MM.1S (cell line): ENCODE measurements around the gene ARMH2.
"Not testable (repeated sequence)": the region's sequence is repeated elsewhere in the genome, so short reads cannot be mapped to it uniquely, and the experiment has no call there.

Experiments
- DNase-seq: peaks from one replicate; pipeline ENCODE4 v3.0.0-alpha.2; 2015
- H2AFZ ChIP-seq: fragments of 300-600 bp; sonication (generic); 2 replicates; pipeline ENCODE4 v1.6.0; 2016; ENCODE audit warnings: antibody characterized with exemption, low read length
- H3F3A ChIP-seq: fragments of 300-600 bp; sonication (generic); 2 replicates; pipeline ENCODE4 v1.6.1; 2016; ENCODE audit warnings: mild to moderate bottlenecking, antibody characterized with exemption, low read length, moderate library complexity, mixed read lengths; ENCODE audit not compliant: insufficient read depth
- H3K27ac ChIP-seq: fragments of 300-600 bp; sonication (generic); 2 replicates; pipeline ENCODE4 v1.5.1; 2016; ENCODE audit warnings: mild to moderate bottlenecking, low read length
- H3K27me3 ChIP-seq: fragments of 300-600 bp; sonication (generic); replicated peaks from 2 replicates; pipeline ENCODE4 v1.6.0; 2016; ENCODE audit warnings: low read length; ENCODE audit not compliant: insufficient read depth
- H3K36me3 ChIP-seq: fragments of 300-600 bp; sonication (generic); replicated peaks from 2 replicates; pipeline ENCODE4 v1.6.1; 2016; ENCODE audit warnings: mild to moderate bottlenecking, low read length, mixed read lengths; ENCODE audit not compliant: insufficient read depth
- H3K4me1 ChIP-seq: fragments of 300-600 bp; sonication (generic); 2 replicates; pipeline ENCODE4 v1.6.1; 2016; ENCODE audit warnings: low read length, mixed read lengths
- H3K4me2 ChIP-seq: fragments of 300-600 bp; sonication (generic); 2 replicates; pipeline ENCODE4 v1.6.0; 2016; ENCODE audit warnings: low read depth, low read length
- H3K4me3 ChIP-seq: fragments of 300-600 bp; sonication (generic); 2 replicates; pipeline ENCODE4 v1.5.1; 2016; ENCODE audit warnings: low read length, mixed read lengths
- H3K79me2 ChIP-seq: fragments of 300-600 bp; sonication (generic); 2 replicates; pipeline ENCODE4 v1.6.1; 2016; ENCODE audit warnings: mixed run types, low read length, mixed read lengths
- H3K9ac ChIP-seq: fragments of 300-600 bp; sonication (generic); 2 replicates; pipeline ENCODE4 v1.6.1; 2016; ENCODE audit warnings: low read length, mixed read lengths
- H3K9me2 ChIP-seq: fragments of 300-600 bp; sonication (generic); replicated peaks from 2 replicates; pipeline ENCODE4 v1.6.1; 2016; ENCODE audit warnings: mild to moderate bottlenecking, low read length, mixed read lengths; ENCODE audit not compliant: insufficient read depth
- H3K9me3 ChIP-seq: fragments of 300-600 bp; sonication (generic); replicated peaks from 2 replicates; pipeline ENCODE4 v1.6.1; 2016; ENCODE audit warnings: mild to moderate bottlenecking, low read length, mixed read lengths; ENCODE audit not compliant: insufficient read depth
- H4K20me1 ChIP-seq: fragments of 300-600 bp; sonication (generic); 2 replicates; pipeline ENCODE4 v1.6.1; 2016; ENCODE audit warnings: mild to moderate bottlenecking, low read length, moderate library complexity, mixed read lengths; ENCODE audit not compliant: insufficient read depth
- CTCF ChIP-seq: fragments of 300-600 bp; sonication (generic); IDR thresholded peaks from 2 replicates; pipeline ENCODE4 v1.5.1; 2016; ENCODE audit warnings: antibody characterized with exemption, low read length, mixed read lengths
- EZH2 ChIP-seq: fragments of 300-600 bp; sonication (generic); optimal IDR thresholded peaks from 2 replicates; pipeline ENCODE3; 2017; ENCODE audit warnings: low read depth, mild to moderate bottlenecking, antibody characterized with exemption, low read length, mixed read lengths
- EZH2phosphoT487 ChIP-seq: fragments of 300-600 bp; sonication (generic); IDR thresholded peaks from 2 replicates; pipeline ENCODE4 v1.6.1; 2018; ENCODE audit warnings: antibody characterized with exemption, low read length

ARMH2 gene

GRCh38 chr6:24759718-24760117, 39.0 kb downstream of the ARMH2 start:
- TF ChIP-seq CTCF (no peak), EZH2phosphoT487 (no peak), EZH2 (no peak)
- Histone ChIP-seq H3K27me3 (no peaks in the 10 kb centered on the region), H3K4me1 (no peaks in the 10 kb centered on the region), H4K20me1 (no peaks in the 10 kb centered on the region), H3K9ac (no peak overlapping the region), H3K79me2 (no peaks in the 10 kb centered on the region), H3K36me3 (no peaks in the 10 kb centered on the region), H3K9me2 (no peaks in the 10 kb centered on the region), H2AFZ (no peak overlapping the region), H3K4me2 (no peak overlapping the region), H3F3A (no peaks in the 10 kb centered on the region), H3K4me3 (no peak overlapping the region), H3K27ac (no peak overlapping the region), H3K9me3 (no peaks in the 10 kb centered on the region)
- no peak for DNase-seq

- Histone ChIP-seq H3K4me2 (no peak overlapping the region), H3K36me3 (no peaks in the 10 kb centered on the region), H4K20me1 (no peaks in the 10 kb centered on the region), H3K27ac (no peak overlapping the region), H3K4me1 (no peaks in the 10 kb centered on the region), H3K9me2 (no peaks in the 10 kb centered on the region), H2AFZ (no peak overlapping the region), H3K9ac (no peak overlapping the region), H3K27me3 (no peaks in the 10 kb centered on the region), H3K9me3 (no peaks in the 10 kb centered on the region), H3K79me2 (no peaks in the 10 kb centered on the region), H3K4me3 (no peak overlapping the region), H3F3A (no peaks in the 10 kb centered on the region)
- DNase-seq: no peak
- TF ChIP-seq CTCF (no peak), EZH2 (no peak), EZH2phosphoT487 (no peak)
Observed at GRCh38 chr6:24757611-24758010, 41.1 kb downstream of the ARMH2 start.

- Histone ChIP-seq H3K9me2 (no peaks in the 10 kb centered on the region), H3K9me3 (no peaks in the 10 kb centered on the region), H3K9ac (no peak overlapping the region), H3K27ac (no peak overlapping the region), H3K4me2 (no peak overlapping the region), H3K4me3 (no peak overlapping the region), H3K27me3 (no peaks in the 10 kb centered on the region), H3K79me2 (no peaks in the 10 kb centered on the region), H3K4me1 (no peaks in the 10 kb centered on the region), H4K20me1 (no peaks in the 10 kb centered on the region), H2AFZ (no peak overlapping the region), H3F3A (no peaks in the 10 kb centered on the region), H3K36me3 (no peaks in the 10 kb centered on the region)
- TF ChIP-seq EZH2phosphoT487: no peak
- TF ChIP-seq CTCF: no peak
- no peak for TF ChIP-seq EZH2
- no peak for DNase-seq
Observed at GRCh38 chr6:24755279-24755678, 43.4 kb downstream of the ARMH2 start.

GRCh38 chr6:24754378-24754777, 44.3 kb downstream of the ARMH2 start:
- not testable (repeated sequence) for H3K27me3 ChIP-seq, H3K4me1 ChIP-seq, H3K4me3 ChIP-seq, H3K27ac ChIP-seq, H4K20me1 ChIP-seq, H2AFZ ChIP-seq, DNase-seq, H3F3A ChIP-seq, H3K9ac ChIP-seq, H3K9me2 ChIP-seq, H3K79me2 ChIP-seq, H3K9me3 ChIP-seq, H3K4me2 ChIP-seq, H3K36me3 ChIP-seq
